Panc1 (cell line): ENCODE measurements around the gene CPT1B. TPM values are rescaled to one million over a fixed set of nuclear protein-coding genes. Genes with fewer than 3 reads are reported as not detected.

Source experiments
- ATAC-seq: fragments of 200-7000 bp; cut with Tn5 transposase; 2 replicates; pipeline ENCODE4 v1.9.1; 2020; ENCODE audit warnings: mild to moderate bottlenecking, moderate library complexity
- BruUV-seq: library from RNA; stranded (reverse); fragments of 400-500 nt; replicated peaks from 2 replicates; lab custom pipeline; 2021; lab: Mats Ljungman, UMichigan
- CTCF ChIA-PET: fragments of 300-600 bp; sonication (Branson Sonifier 250); formaldehyde crosslinking; loops from one replicate; lab custom pipeline; 2022; ENCODE audit warnings: antibody characterized with exemption; lab: Charles Lee
- POLR2A ChIA-PET: fragments of 300-600 bp; sonication (Branson Sonifier 250); formaldehyde crosslinking; loops from one replicate; lab custom pipeline; 2022; ENCODE audit warnings: antibody characterized with exemption; lab: Charles Lee
- DNase-seq: peaks from one replicate; pipeline ENCODE4 v3.0.0-alpha.2; 2010; ENCODE audit warnings: low read depth, low spot score
- H3K27ac ChIP-seq: 2 replicates; pipeline ENCODE4 v1.5.1; 2011; ENCODE audit warnings: mild to moderate bottlenecking, low read length, inconsistent platforms
- H3K27me3 ChIP-seq: fragments of 200-500 bp; sonication (Bioruptor generic); 2 replicates; pipeline ENCODE4 v1.6.0; 2014; ENCODE audit warnings: low read length, inconsistent platforms; ENCODE audit not compliant: control insufficient read depth, insufficient read depth
- H3K36me3 ChIP-seq: fragments of 200-500 bp; sonication (Bioruptor generic); 2 replicates; pipeline ENCODE4 v1.5.1; 2014; ENCODE audit warnings: inconsistent platforms, mild to moderate bottlenecking, low read length, moderate library complexity; ENCODE audit not compliant: control insufficient read depth, insufficient read depth
- H3K4me1 ChIP-seq: 2 replicates; pipeline ENCODE4 v1.5.1; 2011; ENCODE audit warnings: inconsistent platforms, mild to moderate bottlenecking, low read length, moderate library complexity; ENCODE audit not compliant: control insufficient read depth, insufficient read depth
- H3K4me3 ChIP-seq, 2 experiments: 2 replicates each; pipeline ENCODE4 v1.5.1; 2011 to 2012; ENCODE audit warnings: low read depth in 2 of 2, low read length in 2 of 2, mild to moderate bottlenecking in 2 of 2, inconsistent platforms in 1 of 2, moderate library complexity in 1 of 2
- H3K9me3 ChIP-seq: fragments of 200-500 bp; sonication (Bioruptor generic); 2 replicates; pipeline ENCODE4 v1.5.1; 2014; ENCODE audit warnings: low read depth, mild to moderate bottlenecking, inconsistent platforms, low read length, moderate library complexity; ENCODE audit not compliant: control insufficient read depth, insufficient read depth
- POLR2AphosphoS5 ChIP-seq: IDR thresholded peaks from 2 replicates; pipeline ENCODE4 v1.6.1; 2012; ENCODE audit warnings: mild to moderate bottlenecking, low read depth, low read length, moderate library complexity
- SIN3A ChIP-seq: IDR thresholded peaks from 2 replicates; pipeline ENCODE4 v1.6.1; 2012; ENCODE audit warnings: low read depth, mild to moderate bottlenecking, low read length, moderate library complexity, borderline replicate concordance; ENCODE audit not compliant: insufficient read depth
- TCF7L2 ChIP-seq: IDR thresholded peaks from 2 replicates; pipeline ENCODE4 v1.6.1; 2011; ENCODE audit warnings: mild to moderate bottlenecking, low read depth, low read length, inconsistent platforms
- in situ Hi-C: cut with HindIII; loops from 2 replicates; pipeline ENCODE4 v1.10.0; 2016; ENCODE audit warnings: low sequenced_read_pairs, low pct_unique_long_range_greater_than_20kb
- intact Hi-C: fragments of 100-400 bp; cut with micrococcal nuclease; formaldehyde crosslinking; loops from one replicate; pipeline ENCODE4 v1.10.0; 2022; ENCODE audit not compliant: unreplicated experiment
- total RNA-seq: library from RNA; stranded (reverse); gene quantifications from one replicate; pipeline ENCODE4 v1.2.1, GENCODE V29; 2021; ENCODE audit not compliant: unreplicated experiment
- TF ChIP-seq, protein P1 (sequence below): fragments of 450-650 bp; IDR thresholded peaks from 2 replicates; pipeline ENCODE4 v1.5.1; 2017; ENCODE audit warnings: mild to moderate bottlenecking
- TF ChIP-seq, protein P2 (sequence below), 2 experiments: IDR thresholded peaks; 2 replicates each; pipeline ENCODE4 v1.6.1; 2011 to 2012; ENCODE audit warnings: low read depth in 2 of 2, control low read depth in 1 of 2, low read length in 1 of 2, mild to moderate bottlenecking in 1 of 2, moderate library complexity in 1 of 2; ENCODE audit not compliant: insufficient read depth in 1 of 2

Gene CPT1B
- total RNA-seq, 1 experiment from 2014 or later: 18.4 TPM

DNA sequence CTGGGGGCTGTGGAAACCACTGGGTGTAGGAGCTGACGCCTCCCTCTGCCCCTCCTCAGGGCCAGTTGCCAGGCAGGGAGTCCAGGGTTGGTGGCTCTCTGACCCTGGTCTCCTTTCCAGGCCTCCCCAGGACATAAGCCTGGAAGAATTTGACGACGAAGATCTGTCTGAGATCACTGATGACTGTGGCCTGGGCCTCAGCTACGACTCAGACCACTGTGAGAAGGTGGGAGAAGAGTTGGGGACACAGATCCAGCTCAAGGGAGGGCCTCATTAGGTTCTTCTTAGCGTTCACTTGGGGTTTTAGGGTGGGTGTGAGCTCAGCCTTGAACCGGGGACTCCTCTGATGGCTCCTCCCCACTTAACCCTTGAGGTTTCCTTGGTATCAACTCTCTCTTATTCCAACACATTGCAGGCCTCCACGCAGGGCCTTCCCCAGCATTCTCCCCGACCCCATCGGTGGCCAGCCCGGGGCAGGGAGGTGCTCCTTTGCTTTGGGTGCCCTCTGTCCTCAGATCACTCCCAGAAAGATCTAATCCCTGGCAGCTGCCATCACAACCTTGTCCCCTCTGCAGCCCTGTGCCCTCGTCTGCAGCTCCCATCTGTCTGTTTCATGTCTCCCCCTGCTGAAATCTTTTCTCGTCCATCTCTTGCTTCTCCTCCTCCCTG lies 23.6 kb upstream of the CPT1B start:
- intact Hi-C loops: no loop called here
- CTCF ChIA-PET: no interaction called here
- H3K27me3 ChIP-seq: no peaks in the 10 kb centered on the region
- ATAC-seq (no peak), DNase-seq (no peak)
- TF ChIP-seq, protein P1, sequence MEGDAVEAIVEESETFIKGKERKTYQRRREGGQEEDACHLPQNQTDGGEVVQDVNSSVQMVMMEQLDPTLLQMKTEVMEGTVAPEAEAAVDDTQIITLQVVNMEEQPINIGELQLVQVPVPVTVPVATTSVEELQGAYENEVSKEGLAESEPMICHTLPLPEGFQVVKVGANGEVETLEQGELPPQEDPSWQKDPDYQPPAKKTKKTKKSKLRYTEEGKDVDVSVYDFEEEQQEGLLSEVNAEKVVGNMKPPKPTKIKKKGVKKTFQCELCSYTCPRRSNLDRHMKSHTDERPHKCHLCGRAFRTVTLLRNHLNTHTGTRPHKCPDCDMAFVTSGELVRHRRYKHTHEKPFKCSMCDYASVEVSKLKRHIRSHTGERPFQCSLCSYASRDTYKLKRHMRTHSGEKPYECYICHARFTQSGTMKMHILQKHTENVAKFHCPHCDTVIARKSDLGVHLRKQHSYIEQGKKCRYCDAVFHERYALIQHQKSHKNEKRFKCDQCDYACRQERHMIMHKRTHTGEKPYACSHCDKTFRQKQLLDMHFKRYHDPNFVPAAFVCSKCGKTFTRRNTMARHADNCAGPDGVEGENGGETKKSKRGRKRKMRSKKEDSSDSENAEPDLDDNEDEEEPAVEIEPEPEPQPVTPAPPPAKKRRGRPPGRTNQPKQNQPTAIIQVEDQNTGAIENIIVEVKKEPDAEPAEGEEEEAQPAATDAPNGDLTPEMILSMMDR: no peak
- TF ChIP-seq TCF7L2: no peak
- TF ChIP-seq, protein P2, sequence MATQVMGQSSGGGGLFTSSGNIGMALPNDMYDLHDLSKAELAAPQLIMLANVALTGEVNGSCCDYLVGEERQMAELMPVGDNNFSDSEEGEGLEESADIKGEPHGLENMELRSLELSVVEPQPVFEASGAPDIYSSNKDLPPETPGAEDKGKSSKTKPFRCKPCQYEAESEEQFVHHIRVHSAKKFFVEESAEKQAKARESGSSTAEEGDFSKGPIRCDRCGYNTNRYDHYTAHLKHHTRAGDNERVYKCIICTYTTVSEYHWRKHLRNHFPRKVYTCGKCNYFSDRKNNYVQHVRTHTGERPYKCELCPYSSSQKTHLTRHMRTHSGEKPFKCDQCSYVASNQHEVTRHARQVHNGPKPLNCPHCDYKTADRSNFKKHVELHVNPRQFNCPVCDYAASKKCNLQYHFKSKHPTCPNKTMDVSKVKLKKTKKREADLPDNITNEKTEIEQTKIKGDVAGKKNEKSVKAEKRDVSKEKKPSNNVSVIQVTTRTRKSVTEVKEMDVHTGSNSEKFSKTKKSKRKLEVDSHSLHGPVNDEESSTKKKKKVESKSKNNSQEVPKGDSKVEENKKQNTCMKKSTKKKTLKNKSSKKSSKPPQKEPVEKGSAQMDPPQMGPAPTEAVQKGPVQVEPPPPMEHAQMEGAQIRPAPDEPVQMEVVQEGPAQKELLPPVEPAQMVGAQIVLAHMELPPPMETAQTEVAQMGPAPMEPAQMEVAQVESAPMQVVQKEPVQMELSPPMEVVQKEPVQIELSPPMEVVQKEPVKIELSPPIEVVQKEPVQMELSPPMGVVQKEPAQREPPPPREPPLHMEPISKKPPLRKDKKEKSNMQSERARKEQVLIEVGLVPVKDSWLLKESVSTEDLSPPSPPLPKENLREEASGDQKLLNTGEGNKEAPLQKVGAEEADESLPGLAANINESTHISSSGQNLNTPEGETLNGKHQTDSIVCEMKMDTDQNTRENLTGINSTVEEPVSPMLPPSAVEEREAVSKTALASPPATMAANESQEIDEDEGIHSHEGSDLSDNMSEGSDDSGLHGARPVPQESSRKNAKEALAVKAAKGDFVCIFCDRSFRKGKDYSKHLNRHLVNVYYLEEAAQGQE (IDR thresholded peaks at IDR 0.05; ENCODE audit: insufficient read depth in 1 of 2, low read depth in 2 of 2, low read length in 1 of 2): no peak
- TF ChIP-seq POLR2AphosphoS5: no peak
- TF ChIP-seq SIN3A: no peak
- no peaks in the 10 kb centered on the region for H3K36me3 ChIP-seq
- no peak overlapping the region for H3K27ac ChIP-seq
- POLR2A ChIA-PET: no interaction called here
- peak overlapping the region; percentile 53 to 56 for H3K4me3 ChIP-seq
- in situ Hi-C loops: no loop called here
- peaks cover 3% of the 10 kb centered on the region; the same call in 1 of the 2 replicates for H3K4me1 ChIP-seq
- no peaks in the 10 kb centered on the region for H3K9me3 ChIP-seq
- BruUV-seq: no TSS peak

DNA sequence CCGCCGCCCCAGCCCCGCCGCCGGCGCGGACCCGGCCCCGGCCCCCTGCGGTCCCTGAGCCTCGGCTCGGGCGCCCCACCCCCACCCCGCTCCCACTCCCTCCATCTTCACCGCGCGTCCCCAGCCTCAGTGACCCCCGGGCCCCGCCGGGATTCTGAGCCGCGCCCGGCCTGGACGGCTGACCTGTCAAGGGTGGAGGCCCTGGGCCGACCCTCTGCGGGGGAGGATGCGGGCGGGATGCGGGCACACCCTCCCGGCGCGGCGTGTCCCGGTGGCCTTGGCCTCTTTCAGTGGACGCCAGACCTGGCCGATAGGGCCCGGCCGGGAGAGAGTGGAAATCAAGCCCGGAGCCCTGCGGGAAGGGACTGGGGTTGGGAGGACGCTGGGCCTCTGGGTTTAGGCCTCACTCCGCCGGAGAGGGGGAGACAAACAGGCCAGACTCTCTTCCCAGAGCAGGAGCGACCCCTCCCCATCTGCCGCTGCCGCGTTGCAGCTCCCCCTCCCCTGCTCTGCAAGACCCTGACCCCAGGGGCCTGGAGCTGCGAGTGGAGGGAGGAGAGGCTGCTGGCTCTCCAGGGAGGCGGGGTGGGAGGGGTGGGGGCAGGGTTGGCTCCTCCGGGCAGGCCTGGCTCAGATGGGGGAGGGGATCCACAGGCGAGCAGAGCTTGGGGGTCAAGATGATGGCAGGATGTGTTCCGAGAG lies 22.9 kb upstream of the CPT1B start:
- in situ Hi-C loops: no loop called here
- intact Hi-C loops: no loop called here
- ATAC-seq (peak; percentile 43), DNase-seq (no peak)
- peak overlapping the region; percentile 53 to 56 for H3K4me3 ChIP-seq
- H3K36me3 ChIP-seq: no peaks in the 10 kb centered on the region
- no peaks in the 10 kb centered on the region for H3K27me3 ChIP-seq
- no TSS peak for BruUV-seq
- H3K9me3 ChIP-seq: no peaks in the 10 kb centered on the region
- ChIA-PET CTCF (no interaction called here), POLR2A (no interaction called here)
- TF ChIP-seq TCF7L2: no peak
- TF ChIP-seq, protein P1: no peak
- TF ChIP-seq SIN3A: no peak
- TF ChIP-seq, protein P2 (IDR thresholded peaks at IDR 0.05; ENCODE audit: insufficient read depth in 1 of 2, low read depth in 2 of 2, low read length in 1 of 2): no peak
- TF ChIP-seq POLR2AphosphoS5: no peak
- 0 out of 2 replicates have a peak overlapping the region, but pooled peaks have one; percentile 7 for H3K27ac ChIP-seq
- H3K4me1 ChIP-seq: peaks cover 3% of the 10 kb centered on the region; the same call in 1 of the 2 replicates
